ENCODE measurements around the gene ARHGEF40. TPM values are rescaled to one million over a fixed set of nuclear protein-coding genes. Genes with fewer than 3 reads are reported as not detected.
A peak's percentile ranks its signal among the peaks of the same experiment; 100 is the strongest.

The ARHGEF40 gene
- total RNA-seq, 1 donor from 2014 or later: 57.3 TPM

DNA sequence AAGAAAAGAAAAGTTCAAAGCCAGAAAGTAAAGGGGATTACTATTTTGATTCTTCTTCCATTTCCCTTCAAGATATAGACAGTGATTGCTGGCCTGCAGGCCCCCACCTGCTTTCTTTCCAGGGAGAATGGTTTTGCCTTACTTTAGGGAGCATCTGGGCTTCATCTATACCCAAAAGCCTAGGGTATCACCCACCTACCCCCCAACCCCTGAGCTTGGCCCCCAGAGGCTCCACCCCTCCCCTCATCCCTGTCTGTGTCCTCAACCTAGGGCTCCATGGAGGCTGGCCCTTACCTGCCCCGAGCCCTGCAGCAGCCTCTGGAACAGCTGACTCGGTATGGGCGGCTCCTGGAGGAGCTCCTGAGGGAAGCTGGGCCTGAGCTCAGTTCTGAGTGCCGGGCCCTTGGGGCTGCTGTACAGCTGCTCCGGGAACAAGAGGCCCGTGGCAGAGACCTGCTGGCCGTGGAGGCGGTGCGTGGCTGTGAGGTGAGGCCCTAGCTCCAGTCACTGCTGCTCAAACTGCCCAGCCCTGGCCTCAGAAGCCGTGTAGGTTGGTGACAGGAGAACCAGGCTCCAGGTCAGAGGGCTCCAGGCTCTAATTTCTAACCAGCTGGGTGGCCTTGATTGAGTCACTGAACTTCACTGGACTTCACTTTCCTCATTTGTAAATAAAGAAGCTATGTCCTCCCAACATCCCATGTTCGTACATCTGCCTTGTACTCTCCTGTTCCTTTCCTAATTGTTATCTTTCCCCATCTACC, 13.6 kb downstream of the ARHGEF40 start:
- Mint-ChIP-seq H3K4me3 (ENCODE audit: low read depth) (no peak overlapping the region), H3K27ac (peak overlapping the region; percentile 2), H3K9me3 (ENCODE audit: low read depth) (no peaks in the 10 kb centered on the region), H3K27me3 (no peaks in the 10 kb centered on the region), H3K4me1 (ENCODE audit: low read depth) (no peaks in the 10 kb centered on the region), H3K36me3 (ENCODE audit: insufficient read depth) (peaks cover 35% of the 10 kb centered on the region)
- DNase-seq (ENCODE audit: low spot score, unreplicated experiment): no peak
- TF ChIP-seq, protein P1, sequence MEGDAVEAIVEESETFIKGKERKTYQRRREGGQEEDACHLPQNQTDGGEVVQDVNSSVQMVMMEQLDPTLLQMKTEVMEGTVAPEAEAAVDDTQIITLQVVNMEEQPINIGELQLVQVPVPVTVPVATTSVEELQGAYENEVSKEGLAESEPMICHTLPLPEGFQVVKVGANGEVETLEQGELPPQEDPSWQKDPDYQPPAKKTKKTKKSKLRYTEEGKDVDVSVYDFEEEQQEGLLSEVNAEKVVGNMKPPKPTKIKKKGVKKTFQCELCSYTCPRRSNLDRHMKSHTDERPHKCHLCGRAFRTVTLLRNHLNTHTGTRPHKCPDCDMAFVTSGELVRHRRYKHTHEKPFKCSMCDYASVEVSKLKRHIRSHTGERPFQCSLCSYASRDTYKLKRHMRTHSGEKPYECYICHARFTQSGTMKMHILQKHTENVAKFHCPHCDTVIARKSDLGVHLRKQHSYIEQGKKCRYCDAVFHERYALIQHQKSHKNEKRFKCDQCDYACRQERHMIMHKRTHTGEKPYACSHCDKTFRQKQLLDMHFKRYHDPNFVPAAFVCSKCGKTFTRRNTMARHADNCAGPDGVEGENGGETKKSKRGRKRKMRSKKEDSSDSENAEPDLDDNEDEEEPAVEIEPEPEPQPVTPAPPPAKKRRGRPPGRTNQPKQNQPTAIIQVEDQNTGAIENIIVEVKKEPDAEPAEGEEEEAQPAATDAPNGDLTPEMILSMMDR (IDR thresholded peaks at IDR 0.05; ENCODE audit: unreplicated experiment): no peak

DNA sequence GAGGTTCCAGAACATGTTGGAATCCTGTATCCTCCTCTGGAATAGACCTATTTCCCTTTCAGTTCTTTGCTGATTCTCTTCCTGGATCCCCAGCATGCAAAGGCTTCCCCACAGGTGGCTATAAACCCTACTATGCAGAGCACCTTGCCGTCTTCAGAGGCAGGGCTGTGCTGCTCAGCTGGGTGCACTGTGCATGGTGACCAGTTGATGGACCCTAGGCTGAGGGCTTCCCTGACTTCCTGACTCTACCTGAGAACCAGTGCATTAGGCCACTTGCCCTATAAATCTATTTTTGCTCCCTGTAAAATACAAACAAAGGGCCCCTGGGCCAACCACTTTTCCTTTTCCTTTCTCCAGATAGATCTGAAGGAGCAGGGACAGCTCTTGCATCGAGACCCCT, 14.3 kb downstream of the ARHGEF40 start:
- Mint-ChIP-seq H3K27ac (peak overlapping the region; percentile 2), H3K4me1 (ENCODE audit: low read depth) (no peaks in the 10 kb centered on the region), H3K9me3 (ENCODE audit: low read depth) (no peaks in the 10 kb centered on the region), H3K4me3 (ENCODE audit: low read depth) (no peak overlapping the region), H3K27me3 (no peaks in the 10 kb centered on the region), H3K36me3 (ENCODE audit: insufficient read depth) (peaks cover 34% of the 10 kb centered on the region)
- TF ChIP-seq, protein P1 (IDR thresholded peaks at IDR 0.05; ENCODE audit: unreplicated experiment): no peak
- DNase-seq (ENCODE audit: low spot score, unreplicated experiment): no peak

DNA sequence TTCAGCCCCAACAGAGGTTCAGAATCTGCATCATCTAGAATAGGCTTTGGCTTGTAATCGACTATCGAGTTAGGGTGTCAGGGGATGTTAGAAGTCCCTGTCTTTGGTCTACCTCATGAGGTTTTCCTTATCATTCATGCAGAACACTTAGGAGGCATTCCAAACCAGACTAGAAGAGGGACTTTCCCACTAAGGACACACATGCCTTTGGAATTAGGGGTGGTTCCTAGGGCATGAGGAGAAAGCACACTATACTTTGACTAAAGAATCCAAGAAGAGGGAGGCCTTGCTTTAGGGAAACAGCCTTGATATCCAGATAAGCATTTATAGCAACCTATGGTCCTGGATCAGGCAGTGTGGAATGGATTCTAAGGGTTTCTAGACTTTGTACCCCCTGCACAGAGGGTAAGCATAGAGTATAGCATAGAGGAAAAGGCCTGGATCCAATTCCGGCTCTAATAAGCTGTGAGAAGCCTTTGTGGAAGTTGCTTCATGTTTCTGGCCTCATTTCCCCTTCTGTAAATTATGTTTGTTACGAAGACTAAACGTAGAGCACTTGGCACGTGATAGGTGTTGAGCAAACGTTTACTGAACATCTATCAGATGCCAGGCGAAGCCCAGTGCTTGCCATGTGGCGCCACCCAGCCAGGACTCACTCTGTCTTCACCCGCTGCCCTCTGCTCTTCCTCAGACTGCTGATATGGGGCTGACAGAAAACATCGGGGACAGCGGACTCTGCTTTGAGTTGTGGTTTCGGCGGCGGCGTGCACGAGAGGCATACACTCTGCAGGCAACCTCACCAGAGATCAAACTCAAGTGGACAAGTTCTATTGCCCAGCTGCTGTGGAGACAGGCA, 15.1 kb downstream of the ARHGEF40 start:
- H3K4me3 Mint-ChIP-seq (ENCODE audit: low read depth): no peak overlapping the region
- peaks cover 30% of the 10 kb centered on the region for H3K36me3 Mint-ChIP-seq (ENCODE audit: insufficient read depth)
- TF ChIP-seq, protein P1 (IDR thresholded peaks at IDR 0.05; ENCODE audit: unreplicated experiment): no peak
- no peaks in the 10 kb centered on the region for H3K27me3 Mint-ChIP-seq
- no peak overlapping the region for H3K27ac Mint-ChIP-seq
- H3K9me3 Mint-ChIP-seq (ENCODE audit: low read depth): no peaks in the 10 kb centered on the region
- H3K4me1 Mint-ChIP-seq (ENCODE audit: low read depth): no peaks in the 10 kb centered on the region
- DNase-seq (ENCODE audit: low spot score, unreplicated experiment): no peak

DNA sequence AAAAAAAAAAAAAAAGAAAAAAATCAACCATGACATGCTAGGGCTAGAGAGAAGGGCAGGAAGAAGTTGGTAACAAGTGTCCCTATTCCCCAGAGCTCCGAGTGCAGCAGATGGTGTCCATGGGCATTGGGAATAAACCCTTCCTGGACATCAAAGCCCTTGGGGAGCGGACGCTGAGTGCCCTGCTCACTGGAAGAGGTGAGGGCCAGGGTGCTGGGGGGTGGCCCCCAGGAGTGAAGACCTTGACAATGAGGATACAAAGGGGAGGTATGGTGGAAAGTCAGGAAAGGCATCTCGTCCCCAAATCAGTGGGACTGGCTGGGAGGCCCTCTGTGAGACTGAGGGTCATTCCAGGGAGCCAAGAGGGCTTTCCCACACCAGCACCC, 16.8 kb downstream of the ARHGEF40 start:
- Mint-ChIP-seq H3K27ac (peak overlapping the region; percentile 29), H3K9me3 (ENCODE audit: low read depth) (no peaks in the 10 kb centered on the region)

More for the DNA sequence above, 16.8 kb downstream of the ARHGEF40 start:
- Mint-ChIP-seq H3K4me1 (ENCODE audit: low read depth) (no peaks in the 10 kb centered on the region), H3K36me3 (ENCODE audit: insufficient read depth) (peaks cover 36% of the 10 kb centered on the region), H3K27me3 (no peaks in the 10 kb centered on the region), H3K4me3 (ENCODE audit: low read depth) (no peak overlapping the region)
- TF ChIP-seq, protein P1 (IDR thresholded peaks at IDR 0.05; ENCODE audit: unreplicated experiment): no peak
- DNase-seq (ENCODE audit: low spot score, unreplicated experiment): no peak
